OCI-LY3 (cell line): ENCODE measurements around the gene CD63.

ENCODE experiments used
- CTCF ChIP-seq: fragments of 200-600, 300-600 bp; sonication (generic); IDR thresholded peaks from 2 replicates; pipeline ENCODE4 v1.5.1; 2014; ENCODE audit warnings: antibody characterized with exemption, low read length, low read depth
- EZH2phosphoT487 ChIP-seq: fragments of 200-600 bp; shearing (Covaris generic); IDR thresholded peaks from 2 replicates; pipeline ENCODE4 v1.6.1; 2018; ENCODE audit warnings: antibody characterized with exemption, mixed run types, low read depth

GRCh38 chr12:55715169-55715764 is 13.5 kb downstream of the CD63 start:
- TF ChIP-seq CTCF (no peak), EZH2phosphoT487 (no peak)
